CD4-positive, alpha-beta memory T cell (primary cell): Measurements from ENCODE around the gene DHRS12. TPM values are rescaled to one million over a fixed set of nuclear protein-coding genes. Genes with fewer than 3 reads are reported as not detected.
A peak's percentile ranks its signal among the peaks of the same experiment; 100 is the strongest.

ENCODE experiments used
- CTCF ChIA-PET: fragments of 350-600 bp; sonication (Branson Sonifier 250); formaldehyde crosslinking; loops from one replicate; lab custom pipeline; 2021; ENCODE audit warnings: inconsistent platforms; ENCODE audit not compliant: partially characterized antibody; lab: Charles Lee
- POLR2A ChIA-PET: fragments of 350-600 bp; sonication (Branson Sonifier 250); formaldehyde crosslinking; loops from one replicate; lab custom pipeline; 2021; ENCODE audit not compliant: partially characterized antibody; lab: Charles Lee
- DNase-seq, 5 donors: peaks; one replicate each; pipeline versions ENCODE4 v3.0.0 to v3.0.0-alpha.2; 2020 to 2022; ENCODE audit warnings: mixed read lengths in 1 of 5
- H3K27ac ChIP-seq: one replicate; pipeline ENCODE4 v1.7.0; 2013; ENCODE audit warnings: low read depth, low read length
- H3K27me3 ChIP-seq: 2 replicates; pipeline ENCODE4 v1.7.0; 2013; ENCODE audit warnings: mild to moderate bottlenecking, low read length, moderate library complexity; ENCODE audit not compliant: insufficient read depth
- H3K36me3 ChIP-seq: 2 replicates; pipeline ENCODE4 v1.7.0; 2013; ENCODE audit warnings: mild to moderate bottlenecking, low read length, moderate library complexity; ENCODE audit not compliant: insufficient read depth
- H3K4me1 ChIP-seq: 2 replicates; pipeline ENCODE4 v1.7.0; 2013; ENCODE audit warnings: mild to moderate bottlenecking, low read length, moderate library complexity; ENCODE audit not compliant: insufficient read depth
- H3K4me3 ChIP-seq, 2 donors: one replicate each; pipeline ENCODE4 v1.7.0; 2013; ENCODE audit warnings: low read length in 2 of 2, mild to moderate bottlenecking in 1 of 2
- H3K9me3 ChIP-seq, 2 donors: one replicate each; pipeline ENCODE4 v1.7.0; 2013; ENCODE audit warnings: low read length in 2 of 2, control low read depth in 1 of 2; ENCODE audit not compliant: control insufficient read depth in 1 of 2
- H3K27ac Mint-ChIP-seq, 7 donors: one replicate each; pipeline ENCODE4 v1.8.0; 2020 to 2021; ENCODE audit warnings: mixed read lengths in 7 of 7, mild to moderate bottlenecking in 6 of 7, inconsistent platforms in 3 of 7, moderate library complexity in 3 of 7
- H3K27me3 Mint-ChIP-seq, 2 donors: one replicate each; pipeline ENCODE4 v1.8.0; 2020 to 2021; ENCODE audit warnings: mixed read lengths in 2 of 2
- H3K36me3 Mint-ChIP-seq, 2 donors: one replicate each; pipeline ENCODE4 v1.8.0; 2020 to 2021; ENCODE audit warnings: mixed read lengths in 2 of 2, inconsistent platforms in 1 of 2, mild to moderate bottlenecking in 1 of 2
- H3K4me1 Mint-ChIP-seq, 4 donors: one replicate each; pipeline ENCODE4 v1.8.0; 2020 to 2021; ENCODE audit warnings: mixed read lengths in 4 of 4, mild to moderate bottlenecking in 1 of 4
- H3K4me3 Mint-ChIP-seq, 8 donors: one replicate each; pipeline ENCODE4 v1.8.0; 2020 to 2021; ENCODE audit warnings: mixed read lengths in 8 of 8, mild to moderate bottlenecking in 7 of 8, moderate library complexity in 6 of 8, inconsistent platforms in 3 of 8
- H3K9me3 Mint-ChIP-seq, 8 donors: one replicate each; pipeline ENCODE4 v1.8.0; 2020 to 2021; ENCODE audit warnings: mixed read lengths in 8 of 8, mild to moderate bottlenecking in 5 of 8, inconsistent platforms in 3 of 8, moderate library complexity in 1 of 8
- intact Hi-C: fragments of 100-400 bp; cut with micrococcal nuclease; formaldehyde crosslinking; loops from one replicate; pipeline ENCODE4 v1.15.1; 2023
- polyA plus RNA-seq, 2 donors: library from polyadenylated mRNA; unstranded; fragments of 300-500 nt; fragmentation: Illumina TruSeq; gene quantifications; one replicate each; pipeline ENCODE4 v1.2.3, GENCODE V29; 2021
- total RNA-seq, 2 experiments: library from RNA; stranded (reverse); gene quantifications; one replicate each; pipeline ENCODE4 v1.2.3, GENCODE V29; 2021

Gene DHRS12
- total and polyA plus RNA-seq, 4 experiments from 2014 or later, result 23.6 to 38.9 (median 30.7) TPM

GRCh38 chr13:51844862-51845573 lies 41.1 kb upstream of the DHRS12 start, which contains the start of gene TMEM272:
Gene TMEM272, minus strand, starts transcription at chr13:51845177. Its CDS starts 6,647 bp downstream, at chr13:51838530.
- H3K27me3 ChIP-seq, result no peaks in the 10 kb centered on the region
- Mint-ChIP-seq H3K4me1 (peaks cover 4 to 10% (median 8%) of the 10 kb centered on the region in 4 donors), H3K36me3 (no peaks in the 10 kb centered on the region), H3K27ac (peak within 1 kb of the TSS in 2 of 7 donors; percentile 48 to 62), H3K27me3 (peaks cover 2 to 3% of the 10 kb centered on the region in 2 donors), H3K4me3 (peak within 1 kb of the TSS in 4 of 8 donors; percentile 9 to 70 (median 54)), H3K9me3 (no peaks in the 10 kb centered on the region)
- no peaks in the 10 kb centered on the region for H3K4me1 ChIP-seq
- no peaks in the 10 kb centered on the region for H3K9me3 ChIP-seq
- intact Hi-C loops, result loop anchor here (1.0 to 2.0 kb wide), 2 partner anchors 282 to 356 kb away; no protein-coding TSS in a partner anchor
- H3K36me3 ChIP-seq, result no peaks in the 10 kb centered on the region
- CTCF ChIA-PET, result interaction anchor here (0.7 to 7.8 kb wide), 13 partner anchors 13 to 461 kb away, joined by 3 to 71 read pairs (median 4); partner anchors contain the start of gene NEK5
- H3K4me3 ChIP-seq, result no peak within 1 kb of the TSS
- no peak within 1 kb of the TSS for H3K27ac ChIP-seq
- POLR2A ChIA-PET, result no interaction called here
- DNase-seq, result peak in 4 of 5 donors; percentile 36 to 57 (median 48)

- Histone ChIP-seq H3K27me3 (no peaks in the 10 kb centered on the region), H3K27ac (no peak overlapping the region), H3K4me1 (no peaks in the 10 kb centered on the region), H3K36me3 (no peaks in the 10 kb centered on the region), H3K4me3 (no peak overlapping the region), H3K9me3 (no peaks in the 10 kb centered on the region)
- Mint-ChIP-seq H3K4me1 (peaks cover 4 to 10% (median 8%) of the 10 kb centered on the region in 4 donors), H3K4me3 (no peak overlapping the region), H3K27me3 (peaks cover 2 to 5% of the 10 kb centered on the region in 2 donors), H3K36me3 (no peaks in the 10 kb centered on the region), H3K9me3 (no peaks in the 10 kb centered on the region), H3K27ac (no peak overlapping the region)
- CTCF ChIA-PET, result interaction anchor here (0.9 to 7.8 kb wide), 6 partner anchors 8 to 410 kb away, joined by 3 to 71 read pairs (median 8); no protein-coding TSS in a partner anchor
- intact Hi-C loops, result no loop called here
- DNase-seq, result no peak
- POLR2A ChIA-PET, result no interaction called here
These were observed 39.6 kb upstream of the DHRS12 start for GRCh38 chr13:51843529-51843928.

GRCh38 chr13:51841732-51842131 lies 37.8 kb upstream of the DHRS12 start:
- Histone ChIP-seq H3K27me3 (no peaks in the 10 kb centered on the region), H3K36me3 (no peaks in the 10 kb centered on the region), H3K27ac (no peak overlapping the region), H3K9me3 (no peaks in the 10 kb centered on the region), H3K4me1 (no peaks in the 10 kb centered on the region), H3K4me3 (no peak overlapping the region)
- Mint-ChIP-seq H3K4me1 (peaks cover 4 to 10% (median 8%) of the 10 kb centered on the region in 4 donors), H3K27ac (no peak overlapping the region), H3K27me3 (peaks cover 2 to 5% of the 10 kb centered on the region in 2 donors), H3K9me3 (no peaks in the 10 kb centered on the region), H3K4me3 (no peak overlapping the region), H3K36me3 (no peaks in the 10 kb centered on the region)
- DNase-seq, result no peak
- intact Hi-C loops, result no loop called here
- CTCF ChIA-PET, result interaction anchor here (0.6 to 6.1 kb wide), 10 partner anchors 7 to 359 kb away, joined by 3 to 26 read pairs (median 4); no protein-coding TSS in a partner anchor
- POLR2A ChIA-PET, result no interaction called here

- Mint-ChIP-seq H3K4me1 (peaks cover 4 to 10% (median 8%) of the 10 kb centered on the region in 4 donors), H3K4me3 (no peak overlapping the region), H3K36me3 (no peaks in the 10 kb centered on the region), H3K9me3 (no peaks in the 10 kb centered on the region), H3K27ac (peak overlapping the region in 1 of 7 donors; percentile 41), H3K27me3 (peaks cover 2 to 5% of the 10 kb centered on the region in 2 donors)
- Histone ChIP-seq H3K36me3 (no peaks in the 10 kb centered on the region), H3K4me3 (no peak overlapping the region), H3K9me3 (no peaks in the 10 kb centered on the region), H3K27ac (no peak overlapping the region), H3K4me1 (no peaks in the 10 kb centered on the region), H3K27me3 (no peaks in the 10 kb centered on the region)
- POLR2A ChIA-PET, result no interaction called here
- DNase-seq, result no peak
- intact Hi-C loops, result no loop called here
- CTCF ChIA-PET, result interaction anchor here (0.7 to 2.2 kb wide), 5 partner anchors 8 to 360 kb away, joined by 3 to 11 read pairs (median 3); no protein-coding TSS in a partner anchor
These were observed 37.0 kb upstream of the DHRS12 start for GRCh38 chr13:51840917-51841316.

- Mint-ChIP-seq H3K27ac (no peak overlapping the region), H3K9me3 (no peaks in the 10 kb centered on the region), H3K36me3 (no peaks in the 10 kb centered on the region), H3K27me3 (peaks cover 0 to 4% of the 10 kb centered on the region in 2 donors), H3K4me3 (no peak overlapping the region), H3K4me1 (peaks cover under 1 to 6% (median 3%) of the 10 kb centered on the region in 4 donors)
- ChIA-PET POLR2A (no interaction called here), CTCF (interaction anchor here (0.8 to 1.4 kb wide), 2 partner anchors 10 to 17 kb away, joined by 3 read pairs; no protein-coding TSS in a partner anchor)
- Histone ChIP-seq H3K36me3 (no peaks in the 10 kb centered on the region), H3K9me3 (no peaks in the 10 kb centered on the region), H3K27me3 (no peaks in the 10 kb centered on the region), H3K4me1 (no peaks in the 10 kb centered on the region), H3K4me3 (no peak overlapping the region), H3K27ac (no peak overlapping the region)
- DNase-seq, result no peak
- intact Hi-C loops, result no loop called here
These were observed 36.0 kb upstream of the DHRS12 start for GRCh38 chr13:51839711-51840540.

- H3K27ac ChIP-seq, result no peak overlapping the region
- Mint-ChIP-seq H3K27ac (no peak overlapping the region), H3K4me1 (no peaks in the 10 kb centered on the region), H3K9me3 (no peaks in the 10 kb centered on the region), H3K36me3 (no peaks in the 10 kb centered on the region), H3K27me3 (peaks cover 0 to 4% of the 10 kb centered on the region in 2 donors), H3K4me3 (no peak overlapping the region)
- no peak for DNase-seq
- H3K4me3 ChIP-seq, result no peak overlapping the region
- CTCF ChIA-PET, result interaction anchor here (1.0 to 8.7 kb wide), 4 partner anchors 9 to 41 kb away, joined by 3 to 442 read pairs (median 3); no protein-coding TSS in a partner anchor
- POLR2A ChIA-PET, result interaction anchor here (1.9 kb wide), 1 partner anchor 13 kb away, joined by 6 read pairs; no protein-coding TSS in a partner anchor
- no peaks in the 10 kb centered on the region for H3K36me3 ChIP-seq
- no peaks in the 10 kb centered on the region for H3K27me3 ChIP-seq
- intact Hi-C loops, result no loop called here
- H3K4me1 ChIP-seq, result no peaks in the 10 kb centered on the region
- H3K9me3 ChIP-seq, result no peaks in the 10 kb centered on the region
These were observed 34.4 kb upstream of the DHRS12 start for GRCh38 chr13:51838240-51838846.
